NCI-H187 (cell line): Measurements from ENCODE around the gene PSRC1.
A peak's percentile ranks its signal among the peaks of the same experiment; 100 is the strongest.
"Not testable (repeated sequence)": the region's sequence is repeated elsewhere in the genome, so short reads cannot be mapped to it uniquely, and the experiment has no call there.

Experiments
- DNase-seq, 2 experiments: peaks; one replicate each; lab custom pipeline; 2025; lab: John Stamatoyannopoulos, UW

Gene PSRC1

DNA sequence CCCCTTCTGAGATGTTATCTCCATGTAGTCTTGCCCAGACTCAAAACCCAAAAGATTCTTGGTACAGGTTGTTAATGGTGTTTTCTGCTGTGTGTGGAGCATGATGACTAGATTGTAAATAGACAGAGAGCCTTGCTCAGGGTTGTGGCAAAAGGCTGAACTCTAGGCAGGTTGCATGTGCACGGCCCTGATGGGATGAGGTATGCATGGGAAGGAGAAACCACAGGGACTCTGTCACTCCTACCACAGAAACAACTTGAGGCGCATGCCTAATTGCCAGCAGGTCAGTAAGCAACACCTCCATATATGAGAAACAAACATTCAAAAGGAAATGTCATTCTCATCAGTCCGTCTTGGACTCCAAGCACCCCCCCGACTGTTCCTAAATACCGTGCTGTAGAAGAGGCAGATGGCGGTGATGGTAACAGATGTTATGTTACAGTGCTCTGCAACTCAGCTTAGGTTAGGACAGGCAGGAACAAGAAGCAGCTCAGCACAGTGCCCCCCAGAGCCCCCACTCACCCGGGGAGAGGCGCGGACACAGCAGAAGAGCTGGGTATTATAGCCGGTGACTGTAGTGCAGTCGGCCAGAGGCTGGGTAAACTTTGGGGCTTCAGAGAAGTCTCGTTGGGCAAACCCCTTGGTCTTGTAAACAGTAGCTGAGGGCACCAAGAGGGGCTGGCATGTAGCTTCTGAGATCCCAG, 12.9 kb upstream of the PSRC1 start:
- no peak for DNase-seq

DNA sequence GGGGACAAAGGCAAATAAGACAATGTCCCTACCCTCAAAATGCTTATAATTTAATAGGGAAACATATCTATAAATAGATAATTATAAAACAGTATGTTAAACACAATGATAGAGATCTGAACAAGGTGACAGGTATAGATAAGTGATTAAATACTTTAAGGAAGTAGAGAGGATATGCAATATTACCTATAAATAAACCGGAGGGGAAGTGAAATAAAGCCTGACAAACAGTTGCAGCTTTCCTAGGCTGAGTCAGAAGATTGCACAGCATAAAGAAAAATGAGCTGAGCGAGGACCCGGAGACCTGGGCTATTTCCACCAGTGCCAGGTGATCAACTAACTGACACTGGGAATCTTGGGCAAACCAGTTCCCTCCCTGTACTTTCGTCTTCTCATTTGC, 11.5 kb upstream of the PSRC1 start:
- DNase-seq: no peak

DNA sequence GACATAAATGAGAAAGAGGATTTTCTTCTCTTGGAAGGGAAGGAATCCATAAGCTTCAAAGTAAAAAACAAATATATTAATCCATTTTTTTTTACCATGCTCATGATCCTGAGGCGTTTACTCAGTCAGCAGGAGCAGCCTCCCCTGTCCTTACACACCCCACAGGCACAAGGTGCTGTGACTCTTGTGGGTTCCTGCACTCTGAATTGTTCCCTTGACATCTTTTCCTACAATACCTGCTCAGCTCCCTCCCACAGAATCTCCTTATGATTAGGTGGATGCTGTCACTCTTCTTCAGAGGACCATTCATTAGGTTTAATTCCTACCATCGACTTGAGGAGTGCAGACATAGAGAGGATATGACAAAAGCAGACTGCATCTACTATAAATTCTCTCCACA, 10.1 kb upstream of the PSRC1 start:
- no peak for DNase-seq

DNA sequence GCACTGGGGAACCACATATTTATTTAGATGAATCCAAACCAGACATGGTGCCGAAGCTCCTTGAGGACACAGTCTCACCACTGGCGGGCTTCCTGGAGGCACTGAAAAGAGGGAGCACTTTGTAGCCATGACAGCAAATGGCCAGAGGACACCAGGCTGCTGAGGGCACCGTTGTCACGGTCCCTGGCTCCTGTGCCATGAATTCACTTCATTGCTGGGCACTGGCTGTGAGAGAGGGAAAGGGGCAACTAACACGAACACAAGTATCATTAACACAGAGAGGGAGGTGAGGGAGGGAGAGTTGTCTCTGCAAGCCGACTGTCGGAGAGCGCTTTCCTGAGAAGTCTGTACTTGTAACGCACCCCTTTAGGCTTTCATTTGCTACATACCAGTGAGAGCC, 9.4 kb upstream of the PSRC1 start:
- DNase-seq: no peak

DNA sequence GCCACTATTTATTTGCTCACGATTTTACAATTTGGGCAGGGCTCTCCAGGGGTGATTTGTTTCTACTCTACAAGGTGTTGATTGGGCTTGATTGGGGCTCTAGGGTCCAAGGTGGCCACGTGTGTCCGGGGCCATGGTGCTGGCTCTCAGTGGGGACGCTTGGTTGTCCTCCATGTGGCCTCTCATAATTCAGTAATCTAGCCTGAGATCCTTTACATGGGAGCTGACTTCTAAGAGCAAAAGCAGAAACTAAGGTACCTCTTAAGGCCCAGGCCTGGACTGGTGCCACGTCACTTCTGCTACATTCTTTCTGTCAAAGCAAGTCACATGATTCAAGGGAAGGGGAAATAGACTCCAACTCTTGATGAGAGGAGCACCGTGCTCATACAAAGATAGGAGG, 8.1 kb upstream of the PSRC1 start:
- no peak for DNase-seq

DNA sequence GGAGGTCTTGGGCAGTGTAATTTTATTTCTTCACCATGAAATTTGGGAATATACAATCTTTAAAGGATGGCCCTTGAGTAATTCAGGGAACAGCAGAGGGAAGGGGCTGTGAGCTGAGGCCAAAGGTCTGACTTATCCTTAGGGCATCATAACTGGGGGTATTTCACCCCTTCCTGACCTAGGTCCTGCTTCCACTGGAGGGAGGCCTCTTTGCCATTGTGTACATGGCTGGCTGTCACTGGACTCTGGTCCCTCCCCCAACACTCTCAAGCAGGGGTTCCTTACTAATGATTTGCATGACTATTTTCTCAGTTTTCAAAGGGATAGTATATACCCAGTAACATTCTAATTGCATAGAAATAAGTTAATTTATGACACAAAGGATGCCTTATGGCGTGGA, 7.2 kb upstream of the PSRC1 start:
- DNase-seq: no peak

DNA sequence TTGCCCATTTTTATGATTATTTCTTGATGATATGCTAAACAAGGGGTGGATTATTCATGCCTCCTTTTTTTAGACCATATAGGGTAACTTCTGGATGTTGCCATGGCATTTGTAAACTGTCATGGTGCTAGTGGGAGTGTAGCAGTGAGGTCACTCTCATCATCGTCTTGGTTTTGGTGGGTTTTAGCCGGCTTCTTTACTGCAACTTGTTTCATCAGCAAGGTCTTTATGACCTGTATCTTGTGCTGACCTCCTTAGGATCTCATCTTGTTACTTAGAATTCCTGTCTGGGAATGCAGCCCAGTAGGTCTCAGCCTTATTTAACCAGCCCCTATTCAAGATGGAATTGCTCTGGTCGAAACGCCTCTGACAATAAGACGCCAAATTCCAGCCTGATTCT, 3.8 kb upstream of the PSRC1 start:
- not testable (repeated sequence) for DNase-seq

DNA sequence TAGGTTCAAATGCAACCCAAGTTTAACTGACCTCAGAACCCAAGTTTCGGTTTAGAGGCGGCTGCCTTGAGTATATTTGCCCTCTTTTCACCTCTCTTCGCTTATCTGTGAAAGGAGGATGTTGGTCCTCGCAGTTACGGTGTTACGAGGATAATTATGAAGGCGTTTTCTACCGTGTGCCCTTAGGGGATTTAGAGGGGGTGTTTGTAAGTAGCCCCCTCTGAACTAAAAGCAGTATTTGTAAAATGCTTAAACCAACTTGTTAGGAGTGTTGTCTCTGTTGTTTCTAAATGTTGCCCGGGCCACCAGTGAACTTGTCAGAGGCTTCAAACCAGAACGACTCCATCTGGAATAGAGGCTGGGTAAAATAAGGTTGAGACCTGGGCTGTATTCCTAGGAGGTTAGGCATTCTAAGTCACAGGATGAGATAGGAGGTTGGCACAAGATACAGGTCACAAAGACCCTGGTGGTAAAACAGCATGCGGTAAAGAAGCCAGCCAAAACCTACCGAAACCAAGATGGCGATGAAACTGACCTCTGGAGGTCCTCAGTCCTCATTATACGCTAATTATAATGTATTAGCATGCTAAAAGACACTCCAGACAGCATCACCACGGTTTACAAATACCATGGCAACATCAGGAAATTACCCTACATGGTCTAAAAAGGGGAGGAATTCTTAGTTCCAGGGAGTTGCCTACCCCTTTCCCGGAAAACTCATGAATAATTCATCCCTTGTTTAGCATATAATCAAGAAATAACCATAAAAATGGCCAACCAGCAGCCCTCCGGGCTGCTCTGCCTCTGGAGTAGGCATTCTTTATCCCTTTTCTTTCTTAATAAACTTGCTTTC, 1.0 kb upstream of the PSRC1 start:
- DNase-seq: no peak

DNA sequence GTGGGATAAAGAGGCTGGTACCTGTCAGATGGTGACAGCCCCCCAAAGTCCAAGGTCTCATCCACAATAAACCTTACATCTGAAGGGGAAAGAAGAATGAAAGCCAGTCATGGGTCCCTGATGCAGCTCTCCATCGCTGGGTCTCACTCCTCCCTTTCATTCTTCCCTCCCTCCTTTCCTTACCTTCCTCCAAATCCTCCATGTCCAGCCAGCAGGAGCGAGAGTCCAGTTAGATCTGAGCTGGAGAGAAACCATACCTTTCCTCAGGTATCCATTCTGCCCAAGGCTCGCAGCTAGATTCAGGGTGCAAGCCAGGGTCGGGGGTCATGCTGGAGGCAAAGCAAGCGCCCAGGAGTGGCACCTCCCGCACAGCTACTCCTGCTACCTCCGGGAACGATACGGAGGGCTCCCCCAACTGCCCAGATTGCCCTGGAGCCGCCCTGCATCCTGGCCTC, 421 bp downstream of the PSRC1 start:
- DNase-seq: no peak

DNA sequence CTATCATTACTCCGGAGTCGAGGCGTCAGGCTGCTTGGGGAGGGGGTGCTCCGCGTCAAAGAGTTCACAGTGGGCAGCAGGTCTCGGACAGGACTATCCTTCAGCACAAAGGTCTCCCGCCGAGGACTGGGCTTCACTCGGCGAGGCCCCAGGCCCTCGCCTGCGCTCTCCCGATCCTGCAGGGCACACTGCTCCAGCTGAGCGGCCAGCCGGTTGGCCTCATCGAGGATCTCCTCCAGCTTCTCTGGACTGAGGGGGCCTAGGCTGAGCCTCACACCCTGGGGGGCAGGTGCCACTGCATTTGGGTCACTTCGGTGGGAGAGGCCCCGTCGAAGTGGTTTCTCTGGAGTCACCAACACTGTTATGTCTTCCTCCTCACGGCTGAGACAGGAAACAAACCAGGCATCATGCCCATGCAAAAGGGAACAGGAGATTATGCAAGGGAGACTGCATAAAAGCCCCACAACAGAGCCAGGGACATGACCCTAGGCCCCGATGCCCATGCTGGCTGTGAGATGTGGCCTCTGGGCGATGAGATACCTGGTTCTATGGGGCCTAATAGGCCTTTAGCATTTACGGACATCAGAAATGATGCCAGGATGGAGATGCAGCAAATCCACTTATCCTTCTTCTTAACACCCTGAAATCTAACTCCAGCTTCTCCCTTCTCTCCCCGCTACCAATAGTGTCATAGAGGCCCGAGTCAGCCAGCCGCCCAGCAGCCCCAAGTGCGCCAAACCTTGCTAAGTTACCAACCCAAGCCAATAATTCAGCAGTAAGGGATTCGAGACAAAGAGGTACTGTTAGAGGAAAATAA, 1.1 kb downstream of the PSRC1 start:
- no peak for DNase-seq

DNA sequence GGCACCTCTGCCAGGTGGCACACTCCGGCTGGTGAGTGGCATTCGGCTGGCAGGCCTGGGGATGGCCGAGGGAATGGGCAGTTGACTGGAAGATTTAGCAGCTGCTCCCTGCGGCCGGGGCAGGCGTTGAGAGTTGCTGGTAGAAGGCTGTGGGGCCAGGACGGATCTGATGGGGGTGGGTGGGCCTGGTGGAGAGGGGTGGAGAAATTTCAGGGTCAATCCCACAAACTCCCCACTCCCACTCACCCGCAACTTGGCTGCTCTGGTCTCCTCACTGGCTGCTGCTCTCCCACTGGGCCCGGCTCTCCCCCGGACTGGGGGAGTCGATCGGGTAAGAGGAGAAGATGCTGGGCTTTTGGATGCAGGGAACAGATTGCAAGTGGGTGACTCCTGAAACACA, 2.1 kb downstream of the PSRC1 start:
- DNase-seq: no peak

DNA sequence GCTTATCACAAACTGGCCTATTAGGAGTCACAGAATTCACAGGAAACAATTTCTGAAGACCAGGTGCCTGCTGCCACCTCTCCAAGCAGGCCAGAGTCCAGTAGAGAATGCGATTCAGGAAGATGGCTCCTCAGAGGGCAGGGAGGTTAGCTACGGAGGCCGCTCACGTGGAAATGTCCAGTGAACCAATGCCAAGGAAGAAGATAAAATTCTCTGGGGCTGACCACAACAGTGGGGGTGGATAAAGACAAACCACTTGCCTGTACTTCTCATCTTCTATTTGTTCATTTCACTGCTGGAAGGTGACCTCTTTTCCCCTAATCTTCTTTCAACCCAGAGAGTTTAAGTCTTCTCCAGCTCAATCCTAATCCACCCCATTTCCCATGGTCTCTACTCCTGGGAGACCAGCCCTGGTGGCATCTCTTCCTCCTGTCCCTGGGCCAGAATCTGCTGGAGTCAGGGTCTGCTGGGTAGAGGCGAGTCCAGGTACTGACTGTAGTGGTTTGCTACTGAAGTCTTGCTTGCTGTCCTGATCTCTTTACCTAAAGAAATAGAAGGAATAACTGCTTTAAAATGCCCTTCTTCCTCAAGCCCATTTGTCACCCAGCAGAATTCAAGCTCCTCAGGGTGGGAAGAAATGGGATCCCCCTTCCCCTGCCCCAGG, 3.2 kb downstream of the PSRC1 start:
- no peak for DNase-seq

DNA sequence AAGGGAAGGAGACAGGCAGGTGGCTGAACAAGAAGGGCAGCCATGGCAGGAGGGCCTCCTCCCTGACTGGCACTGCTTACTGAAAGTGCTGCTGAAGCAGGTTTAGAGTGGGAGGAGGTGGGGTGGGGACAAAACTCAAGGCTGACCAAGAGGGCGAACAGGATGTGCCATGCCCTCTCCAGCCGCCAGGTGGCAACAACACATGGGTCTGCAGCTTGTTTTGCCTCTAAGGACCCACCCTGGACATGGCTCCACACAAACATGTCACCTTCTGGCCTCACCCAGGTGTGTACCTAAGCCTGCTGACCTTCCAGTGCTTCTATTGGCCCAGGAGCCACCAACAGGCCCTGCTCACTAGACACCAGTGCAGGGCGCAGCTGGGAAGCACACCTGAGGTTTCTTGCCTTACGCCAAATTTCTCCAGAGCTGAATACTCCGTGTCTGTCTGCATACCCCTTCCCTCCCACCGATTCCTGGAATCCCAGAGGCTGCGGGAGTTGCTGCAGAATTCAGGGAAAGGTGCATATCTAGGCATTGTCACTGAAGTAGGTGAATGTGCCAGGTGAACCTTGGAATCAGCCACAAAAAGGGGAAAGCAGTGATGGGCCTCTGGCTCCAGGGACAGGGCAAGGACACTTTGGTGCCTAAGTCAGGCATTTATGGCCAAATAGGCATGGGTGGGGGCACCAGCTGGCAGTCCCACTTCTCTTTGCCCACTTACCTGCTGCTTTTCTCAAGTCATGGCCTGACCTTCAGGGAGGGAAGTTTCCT, 5.3 kb downstream of the PSRC1 start:
- peak; percentile 47 to 68 for DNase-seq

DNA sequence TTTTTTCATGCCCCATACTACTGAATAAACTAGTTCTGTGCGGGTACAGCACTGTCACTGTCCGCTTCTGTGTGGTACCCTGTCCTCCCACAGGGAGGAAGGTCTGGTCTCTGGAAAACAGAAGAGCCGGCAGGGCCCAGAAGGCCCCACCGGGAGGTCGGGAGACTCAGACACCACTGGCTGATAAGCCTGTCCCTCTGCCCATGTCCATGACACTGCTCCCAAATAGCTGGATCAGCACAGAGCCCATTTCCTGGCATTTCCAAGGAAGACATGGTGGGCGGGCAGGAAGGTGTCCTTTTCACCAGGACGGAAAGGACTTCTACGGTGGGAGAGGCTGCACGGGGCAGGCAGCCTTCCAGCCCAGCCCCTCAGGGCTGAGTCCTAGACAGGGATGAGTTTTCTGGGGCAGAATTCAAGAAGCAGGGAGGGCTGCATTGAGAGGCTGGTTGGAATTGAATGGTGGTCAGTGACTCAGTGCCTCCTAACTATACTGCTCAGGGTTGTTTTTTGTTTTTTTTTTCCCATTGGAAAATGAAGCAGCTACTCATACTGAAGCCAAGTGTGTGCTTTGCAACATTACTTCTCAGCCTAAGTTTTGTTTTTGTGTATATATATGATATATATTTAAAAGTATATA, 7.1 kb downstream of the PSRC1 start:
- DNase-seq: no peak

DNA sequence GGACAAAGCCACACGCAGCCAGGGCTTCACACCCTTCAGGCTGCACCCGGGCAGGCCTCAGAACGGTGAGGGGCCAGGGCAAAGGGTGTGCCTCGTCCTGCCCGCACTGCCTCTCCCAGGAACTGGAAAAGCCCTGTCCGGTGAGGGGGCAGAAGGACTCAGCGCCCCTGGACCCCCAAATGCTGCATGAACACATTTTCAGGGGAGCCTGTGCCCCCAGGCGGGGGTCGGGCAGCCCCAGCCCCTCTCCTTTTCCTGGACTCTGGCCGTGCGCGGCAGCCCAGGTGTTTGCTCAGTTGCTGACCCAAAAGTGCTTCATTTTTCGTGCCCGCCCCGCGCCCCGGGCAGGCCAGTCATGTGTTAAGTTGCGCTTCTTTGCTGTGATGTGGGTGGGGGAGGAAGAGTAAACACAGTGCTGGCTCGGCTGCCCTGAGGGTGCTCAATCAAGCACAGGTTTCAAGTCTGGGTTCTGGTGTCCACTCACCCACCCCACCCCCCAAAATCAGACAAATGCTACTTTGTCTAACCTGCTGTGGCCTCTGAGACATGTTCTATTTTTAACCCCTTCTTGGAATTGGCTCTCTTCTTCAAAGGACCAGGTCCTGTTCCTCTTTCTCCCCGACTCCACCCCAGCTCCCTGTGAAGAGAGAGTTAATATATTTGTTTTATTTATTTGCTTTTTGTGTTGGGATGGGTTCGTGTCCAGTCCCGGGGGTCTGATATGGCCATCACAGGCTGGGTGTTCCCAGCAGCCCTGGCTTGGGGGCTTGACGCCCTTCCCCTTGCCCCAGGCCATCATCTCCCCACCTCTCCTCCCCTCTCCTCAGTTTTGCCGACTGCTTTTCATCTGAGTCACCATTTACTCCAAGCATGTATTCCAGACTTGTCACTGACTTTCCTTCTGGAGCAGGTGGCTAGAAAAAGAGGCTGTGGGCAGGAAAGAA, 8.1 kb downstream of the PSRC1 start:
- DNase-seq: no peak

DNA sequence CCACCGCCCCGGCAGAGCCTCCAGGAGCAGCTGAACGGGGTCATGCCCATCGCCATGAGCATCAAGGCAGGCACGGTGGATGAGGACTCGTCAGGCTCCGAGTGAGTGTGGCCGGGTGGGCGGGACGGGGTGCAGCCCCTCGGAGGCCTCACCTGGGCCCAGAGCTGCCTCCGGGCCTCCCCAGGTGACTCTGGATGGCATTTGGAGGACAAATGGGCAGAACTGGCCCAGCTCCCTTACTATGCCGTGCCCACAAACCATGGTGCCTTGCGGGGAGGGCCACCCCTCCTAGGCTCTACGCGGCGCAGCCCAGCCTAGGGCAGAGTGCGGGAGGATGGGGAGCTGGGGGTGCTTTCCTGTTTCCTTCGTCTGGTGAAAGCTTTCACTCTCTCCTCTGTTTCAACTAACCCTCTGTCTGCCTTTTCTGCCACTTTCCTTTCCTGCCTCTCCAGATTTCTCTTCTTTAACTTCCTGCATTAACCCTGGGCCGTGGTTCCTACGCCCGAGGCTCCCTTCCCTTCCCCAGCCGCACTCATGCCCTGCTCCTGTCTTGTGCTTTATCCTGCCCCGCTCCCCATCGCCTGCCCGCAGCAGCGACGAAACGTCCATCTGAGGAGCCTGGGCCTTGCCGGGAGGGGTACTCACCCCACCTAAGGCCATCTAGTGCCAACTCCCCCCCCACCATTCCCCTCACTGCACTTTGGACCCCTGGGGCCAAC, 9.2 kb downstream of the PSRC1 start:
- DNase-seq: no peak

DNA sequence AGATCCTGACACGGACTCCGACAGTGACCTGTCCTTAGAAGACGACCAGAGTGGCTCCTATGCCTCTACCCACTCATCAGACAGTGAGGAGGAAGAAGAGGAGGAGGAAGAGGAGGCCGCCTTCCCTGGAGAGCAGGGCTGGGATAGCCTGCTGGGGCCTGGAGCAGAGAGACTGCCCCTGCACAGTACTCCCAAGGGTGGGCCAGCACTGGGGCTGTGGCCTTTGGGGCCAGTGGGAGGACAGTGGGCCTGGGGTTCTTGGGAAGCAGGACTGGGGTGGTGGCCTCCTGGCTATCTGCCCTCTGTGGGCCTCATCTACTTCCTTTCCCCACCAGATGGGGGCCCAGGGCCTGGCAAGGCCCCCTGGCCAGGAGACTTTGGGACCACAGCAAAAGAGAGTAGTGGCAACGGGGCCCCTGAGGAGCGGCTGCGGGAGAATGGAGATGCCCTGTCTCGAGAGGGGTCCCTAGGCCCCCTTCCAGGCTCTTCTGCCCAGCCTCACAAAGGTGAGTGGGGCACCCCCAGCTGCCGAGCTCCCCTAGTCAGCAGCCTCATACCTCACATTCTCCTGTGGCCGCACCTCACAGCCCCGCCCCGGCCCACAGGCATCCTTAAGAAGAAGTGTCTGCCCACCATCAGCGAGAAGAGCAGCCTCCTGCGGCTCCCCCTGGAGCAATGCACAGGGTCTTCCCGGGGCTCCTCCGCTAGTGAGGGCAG, 10.0 kb downstream of the PSRC1 start:
- DNase-seq: no peak
